BE2C (cell line): ENCODE data around the gene DDX19B.
A peak's percentile ranks its signal among the peaks of the same experiment; 100 is the strongest.
"Not testable (repeated sequence)": the region's sequence is repeated elsewhere in the genome, so short reads cannot be mapped to it uniquely, and the experiment has no call there.

Source experiments
- DNase-seq: peaks from one replicate; pipeline ENCODE4 v3.0.0-alpha.2; 2020
- H3K27me3 ChIP-seq: fragments of 250-450 bp; sonication (Bioruptor Pico); 2 replicates; pipeline ENCODE4 v1.5.1; 2020; ENCODE audit warnings: mild to moderate bottlenecking
- H3K36me3 ChIP-seq: fragments of 250-450 bp; sonication (Bioruptor Pico); 2 replicates; pipeline ENCODE4 v1.5.1; 2020; ENCODE audit warnings: mild to moderate bottlenecking
- H3K4me1 ChIP-seq: fragments of 250-450 bp; sonication (Bioruptor Pico); 2 replicates; pipeline ENCODE4 v1.5.1; 2020
- H3K4me3 ChIP-seq: 2 replicates; pipeline ENCODE4 v1.5.1; 2011; ENCODE audit warnings: low read depth, low read length
- H3K9me3 ChIP-seq: fragments of 250-450 bp; sonication (Bioruptor Pico); 2 replicates; pipeline ENCODE4 v1.5.1; 2020
- CTCF ChIP-seq: IDR thresholded peaks from 2 replicates; pipeline ENCODE4 v1.5.1; 2012; ENCODE audit warnings: mild to moderate bottlenecking, low read depth, low read length

Gene DDX19B

GRCh38 chr16:70258946-70259345, 40.0 kb upstream of the DDX19B start:
- no peaks in the 10 kb centered on the region for H3K4me1 ChIP-seq
- TF ChIP-seq CTCF = no peak
- peaks cover 92% of the 10 kb centered on the region for H3K36me3 ChIP-seq
- no peaks in the 10 kb centered on the region for H3K9me3 ChIP-seq
- H3K27me3 ChIP-seq = no peaks in the 10 kb centered on the region
- no peak for DNase-seq
- H3K4me3 ChIP-seq = no peak overlapping the region

- H3K4me3 ChIP-seq, H3K27me3 ChIP-seq, H3K4me1 ChIP-seq, H3K9me3 ChIP-seq, DNase-seq: not testable (repeated sequence)
- peaks cover 93% of the 10 kb centered on the region for H3K36me3 ChIP-seq
Measured at GRCh38 chr16:70259903-70260302, 39.1 kb upstream of the DDX19B start.

- DNase-seq = peak; percentile 54
- H3K27me3 ChIP-seq = no peaks in the 10 kb centered on the region
- H3K9me3 ChIP-seq = no peaks in the 10 kb centered on the region
- peaks cover 94% of the 10 kb centered on the region for H3K36me3 ChIP-seq
- H3K4me1 ChIP-seq = no peaks in the 10 kb centered on the region
- TF ChIP-seq CTCF = peak; percentile 77
- H3K4me3 ChIP-seq = no peak overlapping the region
Measured at GRCh38 chr16:70267516-70267915, 31.5 kb upstream of the DDX19B start.

- H3K9me3 ChIP-seq, H3K27me3 ChIP-seq, H3K4me1 ChIP-seq, DNase-seq, H3K4me3 ChIP-seq: not testable (repeated sequence)
- H3K36me3 ChIP-seq = peaks cover 94% of the 10 kb centered on the region
Measured at GRCh38 chr16:70267922-70268321, 31.1 kb upstream of the DDX19B start.

GRCh38 chr16:70269471-70269870, 29.5 kb upstream of the DDX19B start:
- no peaks in the 10 kb centered on the region for H3K27me3 ChIP-seq
- no peaks in the 10 kb centered on the region for H3K9me3 ChIP-seq
- no peaks in the 10 kb centered on the region for H3K4me1 ChIP-seq
- H3K36me3 ChIP-seq = peaks cover 94% of the 10 kb centered on the region
- no peak overlapping the region for H3K4me3 ChIP-seq
- no peak for TF ChIP-seq CTCF
- DNase-seq = no peak

GRCh38 chr16:70270176-70270575, 28.8 kb upstream of the DDX19B start:
- Histone ChIP-seq H3K9me3 (no peaks in the 10 kb centered on the region), H3K27me3 (no peaks in the 10 kb centered on the region), H3K4me3 (no peak overlapping the region), H3K4me1 (no peaks in the 10 kb centered on the region), H3K36me3 (peaks cover 92% of the 10 kb centered on the region)
- no peak for TF ChIP-seq CTCF
- DNase-seq = no peak

- Histone ChIP-seq H3K9me3 (no peaks in the 10 kb centered on the region), H3K36me3 (peaks cover 92% of the 10 kb centered on the region), H3K4me1 (peaks cover under 1% of the 10 kb centered on the region; the same call in 1 of the 2 replicates), H3K4me3 (no peak overlapping the region), H3K27me3 (no peaks in the 10 kb centered on the region)
- TF ChIP-seq CTCF = no peak
- DNase-seq = no peak
Measured at GRCh38 chr16:70271696-70272095, 27.3 kb upstream of the DDX19B start.
